HG02938 (cell line): ENCODE measurements around the gene MED15.
"Not testable (repeated sequence)": the region's sequence is repeated elsewhere in the genome, so short reads cannot be mapped to it uniquely, and the experiment has no call there.

Experiments used
- ATAC-seq: cut with Tn5 transposase; IDR thresholded peaks from one replicate; pipeline ENCODE4 v1.9.1; 2021; ENCODE audit warnings: mild to moderate bottlenecking, moderate library complexity; ENCODE audit not compliant: unreplicated experiment

Gene MED15

GRCh38 chr22:20594486-20594885 lies 87.1 kb downstream of the MED15 start:
- ATAC-seq: not testable (repeated sequence)

GRCh38 chr22:20595461-20595860 lies 88.1 kb downstream of the MED15 start:
- no peak for ATAC-seq

- no peak for ATAC-seq
Measured at GRCh38 chr22:20599117-20599516, 91.7 kb downstream of the MED15 start.

GRCh38 chr22:20600137-20600673 lies 92.8 kb downstream of the MED15 start:
- ATAC-seq: no peak

- ATAC-seq: no peak
Measured at GRCh38 chr22:20601308-20601707, 93.9 kb downstream of the MED15 start.

- ATAC-seq: no peak
Measured at GRCh38 chr22:20602609-20603164, 95.3 kb downstream of the MED15 start.

- no peak for ATAC-seq
Measured at GRCh38 chr22:20604092-20604747, 96.8 kb downstream of the MED15 start.

GRCh38 chr22:20604776-20605221 lies 97.4 kb downstream of the MED15 start:
- ATAC-seq: no peak

- ATAC-seq: no peak
Measured at GRCh38 chr22:20605328-20605727, 97.9 kb downstream of the MED15 start.

- ATAC-seq: no peak
Measured at GRCh38 chr22:20606041-20606783, 98.8 kb downstream of the MED15 start.

- ATAC-seq: no peak
Measured at GRCh38 chr22:20606784-20607128, 99.3 kb downstream of the MED15 start.

GRCh38 chr22:20607157-20607907 lies 99.9 kb downstream of the MED15 start:
- no peak for ATAC-seq

- ATAC-seq: no peak
Measured at GRCh38 chr22:20610243-20610686, 102.9 kb downstream of the MED15 start.

- no peak for ATAC-seq
Measured at GRCh38 chr22:20610757-20611156, 103.3 kb downstream of the MED15 start.

GRCh38 chr22:20611418-20611817 lies 104.0 kb downstream of the MED15 start:
- no peak for ATAC-seq

- ATAC-seq: no peak
Measured at GRCh38 chr22:20613301-20613700, 105.9 kb downstream of the MED15 start.

GRCh38 chr22:20615021-20615420 lies 107.6 kb downstream of the MED15 start:
- no peak for ATAC-seq

- no peak for ATAC-seq
Measured at GRCh38 chr22:20615533-20616450, 108.4 kb downstream of the MED15 start.

GRCh38 chr22:20616451-20617043 lies 109.1 kb downstream of the MED15 start:
- no peak for ATAC-seq

- ATAC-seq: no peak
Measured at GRCh38 chr22:20618488-20618887, 111.1 kb downstream of the MED15 start.
